Body of pancreas (tissue), 4 donors: ENCODE data around the gene HMCN1. TPM values are rescaled to one million over a fixed set of nuclear protein-coding genes. Genes with fewer than 3 reads are reported as not detected.
"Not testable (repeated sequence)": the region's sequence is repeated elsewhere in the genome, so short reads cannot be mapped to it uniquely, and the experiment has no call there.

Experiments used
- ATAC-seq: fragments of 150-250 bp; one replicate; pipeline ENCODE4 v1.9.1; 2016
- DNase-seq, 4 donors: peaks; one replicate each; pipeline ENCODE4 v3.0.0-alpha.2; 2019
- H3K27ac ChIP-seq, 4 donors: fragments of 200-600 bp; sonication (generic); 1 replicate in 3 of 4; 2 replicates in 1 of 4; pipeline versions ENCODE4 v1.5.1 to v1.6.1; 2016 to 2019; ENCODE audit warnings: mild to moderate bottlenecking in 1 of 4, mixed read lengths in 1 of 4, moderate library complexity in 1 of 4
- H3K27me3 ChIP-seq, 2 donors: fragments of 200-600 bp; sonication (generic); one replicate each; pipeline ENCODE4 v1.6.0; 2016; ENCODE audit warnings: mild to moderate bottlenecking in 1 of 2
- H3K36me3 ChIP-seq, 2 donors: fragments of 200-600 bp; sonication (generic); replicated peaks in 1 of 2; 2 replicates each; pipeline ENCODE4 v1.5.1; 2016; ENCODE audit warnings: low read depth in 2 of 2; ENCODE audit not compliant: insufficient read depth in 1 of 2
- H3K4me1 ChIP-seq: fragments of 200-600 bp; sonication (generic); one replicate; pipeline ENCODE4 v1.6.0; 2016
- H3K4me3 ChIP-seq, 2 donors: fragments of 200-600 bp; sonication (generic); 1 replicate in 1 of 2; 2 replicates in 1 of 2; pipeline ENCODE4 v1.5.1; 2016 to 2019
- H3K9me3 ChIP-seq, 3 donors: fragments of 200-600 bp; sonication (generic); 1 replicate in 2 of 3; 2 replicates in 1 of 3; pipeline ENCODE4 v1.5.1; 2016
- POLR2A ChIP-seq, 3 donors: fragments of 450-650 bp; IDR thresholded peaks; one replicate each; pipeline ENCODE4 v1.6.1; 2016; ENCODE audit warnings: antibody characterized with exemption in 3 of 3, mild to moderate bottlenecking in 2 of 3
- WGBS, 2 donors: methylation state at CpG; one replicate each; pipeline ENCODE4 v1.1.5; 2017; 5-methylcytosine and 5-hydroxymethylcytosine counted together
- intact Hi-C: fragments of 100-400 bp; cut with DNase I; formaldehyde crosslinking; loops from one replicate; pipeline ENCODE4 v1.15.1; 2023
- total RNA-seq, 2 donors: library from RNA; depleted of rRNA; stranded (reverse); fragments of >200 nt; gene quantifications; one replicate each; pipeline ENCODE4 v1.1.0, GENCODE V29; 2016
- TF ChIP-seq, protein P1 (sequence below), 7 experiments: fragments of 450-650 bp in 4 of 7; fragments of 200-600 bp in 3 of 7; sonication (generic) in 3 of 7; IDR thresholded peaks; one replicate each; pipeline ENCODE4 v1.5.1; 2016 to 2019; ENCODE audit warnings: antibody characterized with exemption in 7 of 7

HMCN1 gene
- total RNA-seq, 2 donors from 2014 or later, result 2.1 to 2.3 TPM

DNA sequence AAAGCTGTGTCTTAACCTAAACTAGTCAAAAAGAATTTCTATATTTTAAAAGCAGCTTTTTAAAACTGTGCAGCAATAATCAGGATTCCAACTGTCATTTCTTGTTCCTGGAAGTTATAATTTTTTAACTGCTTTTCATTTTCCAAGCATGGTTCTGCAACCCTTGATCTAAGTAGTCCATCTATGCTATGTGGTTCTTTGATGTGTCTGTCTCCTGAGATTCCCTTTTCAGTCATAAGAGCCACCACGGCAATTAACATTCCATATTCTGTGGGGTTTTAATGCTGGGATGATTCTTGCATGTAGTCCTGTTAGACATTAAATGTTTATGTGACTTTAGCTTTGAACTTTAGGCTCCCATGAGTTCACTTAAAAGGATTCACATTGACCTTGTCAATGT is 420.5 kb downstream of the HMCN1 start:
- no peak overlapping the region for H3K4me3 ChIP-seq
- no peak overlapping the region for H3K27ac ChIP-seq
- intact Hi-C loops, result no loop called here
- no peaks in the 10 kb centered on the region for H3K4me1 ChIP-seq
- ATAC-seq (no peak), DNase-seq (no peak)
- H3K36me3 ChIP-seq, result no peaks in the 10 kb centered on the region
- 33 to 45% methylated on average over 1 of the region's 1 CpG for WGBS, 2 donors
- no peaks in the 10 kb centered on the region for H3K9me3 ChIP-seq
- no peak for TF ChIP-seq POLR2A (IDR thresholded peaks at IDR 0.05)
- H3K27me3 ChIP-seq, result no peaks in the 10 kb centered on the region

DNA sequence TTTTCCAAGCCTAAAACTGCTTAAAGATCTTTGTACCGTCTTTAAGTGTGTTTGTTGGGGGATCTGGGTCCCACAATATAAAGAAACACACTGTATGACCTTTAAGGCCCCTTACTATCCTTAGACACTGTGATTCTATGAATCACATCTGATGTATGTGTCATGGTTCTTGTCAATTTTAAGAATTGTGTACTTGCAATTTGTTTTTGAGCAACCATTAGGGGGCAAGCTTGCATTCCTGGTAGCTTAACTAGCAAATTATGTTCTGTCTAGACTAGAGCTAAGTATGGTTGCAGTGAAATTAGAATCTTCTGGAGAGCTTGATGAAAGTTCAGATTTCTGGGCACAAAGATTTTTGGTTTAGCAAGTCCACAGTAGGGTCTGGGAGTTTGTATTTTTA is 421.4 kb downstream of the HMCN1 start:
- intact Hi-C loops, result no loop called here
- Histone ChIP-seq H3K27ac (no peak overlapping the region), H3K9me3 (no peaks in the 10 kb centered on the region), H3K27me3 (no peaks in the 10 kb centered on the region), H3K36me3 (no peaks in the 10 kb centered on the region), H3K4me1 (no peaks in the 10 kb centered on the region), H3K4me3 (no peak overlapping the region)
- 45 to 54% methylated on average over 1 of the region's 1 CpG for WGBS, 2 donors
- DNase-seq (peak in 1 of 4 donors; percentile 4), ATAC-seq (no peak)
- TF ChIP-seq, protein P1, sequence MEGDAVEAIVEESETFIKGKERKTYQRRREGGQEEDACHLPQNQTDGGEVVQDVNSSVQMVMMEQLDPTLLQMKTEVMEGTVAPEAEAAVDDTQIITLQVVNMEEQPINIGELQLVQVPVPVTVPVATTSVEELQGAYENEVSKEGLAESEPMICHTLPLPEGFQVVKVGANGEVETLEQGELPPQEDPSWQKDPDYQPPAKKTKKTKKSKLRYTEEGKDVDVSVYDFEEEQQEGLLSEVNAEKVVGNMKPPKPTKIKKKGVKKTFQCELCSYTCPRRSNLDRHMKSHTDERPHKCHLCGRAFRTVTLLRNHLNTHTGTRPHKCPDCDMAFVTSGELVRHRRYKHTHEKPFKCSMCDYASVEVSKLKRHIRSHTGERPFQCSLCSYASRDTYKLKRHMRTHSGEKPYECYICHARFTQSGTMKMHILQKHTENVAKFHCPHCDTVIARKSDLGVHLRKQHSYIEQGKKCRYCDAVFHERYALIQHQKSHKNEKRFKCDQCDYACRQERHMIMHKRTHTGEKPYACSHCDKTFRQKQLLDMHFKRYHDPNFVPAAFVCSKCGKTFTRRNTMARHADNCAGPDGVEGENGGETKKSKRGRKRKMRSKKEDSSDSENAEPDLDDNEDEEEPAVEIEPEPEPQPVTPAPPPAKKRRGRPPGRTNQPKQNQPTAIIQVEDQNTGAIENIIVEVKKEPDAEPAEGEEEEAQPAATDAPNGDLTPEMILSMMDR (IDR thresholded peaks at IDR 0.05), result peak in 3 of 7 experiments; percentile 18 to 37 (median 18)
- no peak for TF ChIP-seq POLR2A (IDR thresholded peaks at IDR 0.05)

DNA sequence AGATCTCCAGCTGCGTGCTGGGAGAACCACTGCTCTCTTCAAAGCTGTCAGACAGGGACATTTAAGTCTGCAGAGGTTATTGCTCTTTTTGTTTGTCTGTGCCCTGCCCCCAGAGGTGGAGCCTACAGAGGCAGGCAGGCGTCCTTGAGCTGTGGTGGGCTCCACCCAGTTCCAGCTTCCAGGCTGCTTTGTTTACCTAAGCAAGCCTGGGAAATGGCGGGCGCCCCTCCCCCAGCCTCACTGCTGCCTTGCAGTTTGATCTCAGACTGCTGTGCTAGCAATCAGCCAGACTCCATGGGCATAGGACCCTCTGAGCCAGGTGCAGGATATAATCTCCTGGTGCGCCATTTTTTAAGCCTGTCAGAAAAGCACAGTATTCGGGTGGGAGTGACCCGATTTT is 428.7 kb downstream of the HMCN1 start:
- ATAC-seq, H3K27ac ChIP-seq, H3K4me1 ChIP-seq, H3K36me3 ChIP-seq, H3K27me3 ChIP-seq, H3K9me3 ChIP-seq, intact Hi-C loops, H3K4me3 ChIP-seq: not testable (repeated sequence)
- peak in 1 of 4 donors; percentile 13 for DNase-seq
- 54 to 80% methylated on average over 3 to 7 of the region's 7 CpGs for WGBS, 2 donors

DNA sequence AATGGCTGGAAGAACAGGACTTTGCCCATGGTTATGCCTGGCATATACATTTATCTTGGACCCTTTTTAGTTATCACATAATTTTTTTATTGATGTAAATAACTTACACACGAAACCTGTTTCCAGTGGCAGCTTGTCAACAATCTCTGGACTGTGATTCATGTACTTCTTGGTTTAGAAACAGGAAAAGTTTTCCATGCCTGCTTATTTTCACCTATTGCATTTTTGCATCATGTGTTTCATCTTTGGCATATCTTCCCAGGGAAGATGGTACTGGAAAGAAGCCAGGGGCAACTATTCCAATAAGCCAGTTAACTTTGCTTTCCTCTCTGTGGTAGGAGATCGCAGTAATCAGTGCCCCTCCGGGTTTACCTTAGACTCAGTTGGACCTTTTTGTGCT is 430.6 kb downstream of the HMCN1 start:
- Histone ChIP-seq H3K36me3 (no peaks in the 10 kb centered on the region), H3K27me3 (no peaks in the 10 kb centered on the region), H3K4me1 (no peaks in the 10 kb centered on the region), H3K27ac (no peak overlapping the region), H3K4me3 (no peak overlapping the region), H3K9me3 (no peaks in the 10 kb centered on the region)
- DNase-seq (no peak), ATAC-seq (no peak)
- WGBS, 2 donors, result 33 to 39% methylated on average over 3 of the region's 3 CpGs
- no peak for TF ChIP-seq POLR2A (IDR thresholded peaks at IDR 0.05)
- TF ChIP-seq, protein P1 (IDR thresholded peaks at IDR 0.05), result no peak
- intact Hi-C loops, result no loop called here

DNA sequence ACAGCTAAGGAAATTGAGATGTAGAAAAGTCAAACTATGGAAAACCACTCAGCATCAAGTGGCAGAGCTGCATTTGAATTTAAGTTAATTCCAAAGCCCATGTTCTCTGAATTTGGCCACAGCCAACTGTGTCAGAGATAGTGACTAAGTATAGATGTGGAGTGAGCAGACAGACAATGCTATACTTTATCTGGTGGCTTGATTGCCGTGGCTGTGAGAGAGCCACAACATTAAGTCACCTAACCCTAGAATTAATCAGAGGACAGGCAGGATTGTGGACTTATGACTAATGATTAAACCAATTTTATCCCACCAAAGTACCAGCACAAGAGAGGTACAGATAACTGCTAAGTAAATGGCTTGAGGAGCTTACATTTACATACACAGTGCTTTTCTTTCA is 431.1 kb downstream of the HMCN1 start:
- no peaks in the 10 kb centered on the region for H3K36me3 ChIP-seq
- no peaks in the 10 kb centered on the region for H3K9me3 ChIP-seq
- ATAC-seq, result no peak
- intact Hi-C loops, result no loop called here
- WGBS, 2 donors, result 0 to 17% methylated on average over 1 of the region's 1 CpG
- no peaks in the 10 kb centered on the region for H3K4me1 ChIP-seq
- DNase-seq, result no peak
- H3K4me3 ChIP-seq, result no peak overlapping the region
- no peaks in the 10 kb centered on the region for H3K27me3 ChIP-seq
- no peak overlapping the region for H3K27ac ChIP-seq
- TF ChIP-seq POLR2A (IDR thresholded peaks at IDR 0.05), result no peak
- TF ChIP-seq, protein P1 (IDR thresholded peaks at IDR 0.05), result no peak

DNA sequence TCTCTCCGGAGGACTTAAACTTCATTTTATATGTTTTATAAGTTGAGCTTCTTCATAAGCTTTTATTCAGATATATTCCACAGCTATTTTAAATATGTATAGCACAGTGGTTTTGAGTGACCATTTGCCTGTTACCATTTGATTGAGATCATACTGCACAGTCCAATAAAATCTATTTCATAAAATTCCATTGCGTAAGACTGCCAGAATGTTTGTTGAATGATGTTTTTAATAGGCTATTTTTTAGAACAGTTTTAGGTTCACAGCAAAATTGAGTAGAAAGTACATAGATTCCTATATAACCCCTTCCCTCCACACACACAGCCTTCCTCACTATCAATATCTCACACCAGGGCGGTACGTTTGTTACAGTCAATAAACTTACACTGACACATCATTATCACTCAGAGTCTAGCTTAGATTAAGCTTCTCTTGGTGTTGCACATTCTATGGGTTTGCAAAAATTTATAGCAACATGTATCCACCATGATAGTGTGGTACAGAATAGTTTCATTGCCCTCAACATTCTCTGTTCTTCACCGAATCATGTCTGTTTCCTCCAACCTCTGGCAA is 433.0 kb downstream of the HMCN1 start:
- intact Hi-C loops, result no loop called here

More for the DNA sequence above, 433.0 kb downstream of the HMCN1 start:
- Histone ChIP-seq H3K4me1 (no peaks in the 10 kb centered on the region), H3K9me3 (no peaks in the 10 kb centered on the region), H3K27ac (no peak overlapping the region), H3K36me3 (no peaks in the 10 kb centered on the region), H3K27me3 (no peaks in the 10 kb centered on the region), H3K4me3 (no peak overlapping the region)
- no peak for DNase-seq
- no peak for ATAC-seq
- 78 to 82% methylated on average over 5 of the region's 5 CpGs for WGBS, 2 donors
- TF ChIP-seq, protein P1 (IDR thresholded peaks at IDR 0.05), result no peak
- no peak for TF ChIP-seq POLR2A (IDR thresholded peaks at IDR 0.05)
